Activated CD8-positive, alpha-beta T cell treated with anti-CD3 and anti-CD28 coated beads for 36 hours (primary cell): ENCODE measurements around the gene RPH3AL. TPM values are rescaled to one million over a fixed set of nuclear protein-coding genes. Genes with fewer than 3 reads are reported as not detected.

Experiments used
- ATAC-seq: fragments of 200-7000 bp; cut with Tn5 transposase; one replicate; pipeline ENCODE4 v1.10.0; 2021; ENCODE audit warnings: mild to moderate bottlenecking, moderate library complexity
- CTCF ChIA-PET: fragments of 350-600 bp; sonication (Branson Sonifier 250); formaldehyde crosslinking; loops from one replicate; lab custom pipeline; 2021; ENCODE audit warnings: antibody characterized with exemption; lab: Charles Lee
- POLR2A ChIA-PET: fragments of 350-600 bp; sonication (Branson Sonifier 250); formaldehyde crosslinking; loops from one replicate; lab custom pipeline; 2021; ENCODE audit warnings: antibody characterized with exemption; lab: Charles Lee
- DNase-seq: peaks from one replicate; pipeline ENCODE4 v3.0.0-alpha.2; 2020
- H3K27ac Mint-ChIP-seq: one replicate; pipeline ENCODE4 v1.8.0; 2021; ENCODE audit warnings: mild to moderate bottlenecking, mixed read lengths
- H3K27me3 Mint-ChIP-seq: one replicate; pipeline ENCODE4 v1.8.0; 2021; ENCODE audit warnings: mixed read lengths
- H3K36me3 Mint-ChIP-seq: one replicate; pipeline ENCODE4 v1.8.0; 2021; ENCODE audit warnings: low read depth, mixed read lengths
- H3K4me1 Mint-ChIP-seq: one replicate; pipeline ENCODE4 v1.8.0; 2021; ENCODE audit warnings: low read depth, mixed read lengths
- H3K4me3 Mint-ChIP-seq: one replicate; pipeline ENCODE4 v1.8.0; 2021; ENCODE audit warnings: mild to moderate bottlenecking, moderate library complexity, mixed read lengths
- H3K9me3 Mint-ChIP-seq: one replicate; pipeline ENCODE4 v1.8.0; 2021; ENCODE audit warnings: mixed read lengths
- CTCF ChIP-seq: fragments of 200-600 bp; IDR thresholded peaks from one replicate; pipeline ENCODE4 v1.8.0; 2022; ENCODE audit warnings: antibody characterized with exemption, mild to moderate bottlenecking
- intact Hi-C: fragments of 100-400 bp; cut with micrococcal nuclease; formaldehyde crosslinking; loops from one replicate; pipeline ENCODE4 v1.10.0; 2022
- total RNA-seq, 2 experiments: library from RNA; stranded (reverse); gene quantifications; one replicate each; pipeline ENCODE4 v1.2.3, GENCODE V29; 2021

RPH3AL gene
- total RNA-seq, 2 experiments from 2014 or later, result 0.72 to 1.1 TPM

DNA sequence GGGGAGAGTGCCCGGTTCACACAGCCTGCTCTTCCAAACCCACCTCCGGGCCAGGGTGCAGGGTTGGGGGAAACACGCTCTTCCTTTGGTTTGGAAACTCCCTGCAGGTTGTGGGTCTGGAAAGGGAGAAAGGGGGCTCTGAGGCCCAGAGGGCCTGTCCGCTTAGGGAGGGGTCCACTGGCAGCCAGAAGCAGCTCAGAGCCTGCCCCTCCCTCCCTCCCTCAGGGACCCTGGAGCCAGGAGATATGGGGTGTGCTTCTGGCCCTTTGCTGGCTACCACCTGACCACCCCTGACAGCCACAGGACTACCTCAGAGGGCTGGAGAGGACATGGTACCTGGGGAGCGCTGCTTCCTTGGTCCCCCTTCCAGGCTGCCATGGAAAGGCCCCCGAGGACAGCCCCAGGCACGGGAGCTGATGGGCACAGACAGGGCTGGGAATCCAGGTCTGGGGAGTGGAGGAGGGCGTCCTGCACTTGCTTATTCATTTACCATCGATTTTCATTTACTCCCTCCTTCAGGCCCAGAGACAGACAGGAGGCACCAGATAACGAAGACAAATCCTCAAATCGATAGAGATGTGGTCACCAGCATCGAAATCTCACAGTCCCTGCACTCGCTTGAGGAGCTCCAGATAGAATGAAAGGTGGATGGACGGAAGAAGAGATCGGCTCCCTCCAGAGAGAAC lies 122.8 kb downstream of the RPH3AL start:
- POLR2A ChIA-PET, result no interaction called here
- peaks cover 6% of the 10 kb centered on the region for H3K27me3 Mint-ChIP-seq
- no peak overlapping the region for H3K4me3 Mint-ChIP-seq
- CTCF ChIA-PET, result no interaction called here
- H3K36me3 Mint-ChIP-seq, result no peaks in the 10 kb centered on the region
- DNase-seq, result no peak
- intact Hi-C loops, result no loop called here
- TF ChIP-seq CTCF, result no peak
- no peaks in the 10 kb centered on the region for H3K4me1 Mint-ChIP-seq
- H3K27ac Mint-ChIP-seq, result no peak overlapping the region
- no peak for ATAC-seq
- no peaks in the 10 kb centered on the region for H3K9me3 Mint-ChIP-seq

- ChIA-PET CTCF (no interaction called here), POLR2A (no interaction called here)
- no peak for TF ChIP-seq CTCF
- intact Hi-C loops, result no loop called here
- no peaks in the 10 kb centered on the region for H3K36me3 Mint-ChIP-seq
- H3K9me3 Mint-ChIP-seq, result no peaks in the 10 kb centered on the region
- H3K27ac Mint-ChIP-seq, result no peak overlapping the region
- ATAC-seq, result no peak
- no peak overlapping the region for H3K4me3 Mint-ChIP-seq
- H3K27me3 Mint-ChIP-seq, result no peaks in the 10 kb centered on the region
- DNase-seq, result no peak
- no peaks in the 10 kb centered on the region for H3K4me1 Mint-ChIP-seq
Observed at GRCh38 chr17:228951-229708, 123.5 kb downstream of the RPH3AL start.

DNA sequence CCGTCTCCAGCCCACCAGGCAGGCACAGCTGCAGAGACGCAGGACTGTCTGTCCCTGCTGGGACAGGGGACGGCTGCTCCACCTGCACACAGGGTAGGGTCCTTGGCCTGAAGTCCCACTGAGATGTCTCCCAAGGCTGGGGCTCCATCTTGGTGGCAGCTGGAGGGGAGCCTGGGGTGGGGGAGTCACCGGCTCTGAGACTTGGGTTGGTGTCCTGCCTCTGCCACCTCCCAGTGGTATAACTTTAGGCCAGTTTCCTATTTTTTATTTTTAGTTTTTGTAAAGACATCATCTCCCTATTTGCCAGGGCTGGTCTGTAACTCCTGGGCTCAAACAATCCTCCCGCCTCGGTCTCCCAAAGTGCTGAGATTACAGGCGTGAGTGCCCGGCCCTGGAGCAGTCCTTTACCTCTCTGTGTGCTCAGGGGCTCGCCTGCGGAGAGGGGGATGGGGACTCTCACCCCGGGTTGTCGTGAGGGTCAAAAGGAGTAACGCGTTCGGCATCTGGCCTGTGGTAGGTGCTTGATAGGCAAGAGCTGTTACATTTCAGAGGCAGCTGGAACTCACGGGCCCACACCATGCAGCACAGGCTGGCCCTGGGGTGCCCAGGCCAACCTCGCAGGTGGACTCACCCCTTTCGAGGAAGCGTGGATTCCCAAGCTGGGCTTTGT lies 124.5 kb downstream of the RPH3AL start:
- CTCF ChIA-PET, result no interaction called here

GRCh38 chr17:227078-227945 lies 125.3 kb downstream of the RPH3AL start:
- Mint-ChIP-seq H3K36me3 (no peaks in the 10 kb centered on the region), H3K4me3 (no peak overlapping the region), H3K27ac (no peak overlapping the region), H3K27me3 (no peaks in the 10 kb centered on the region), H3K9me3 (no peaks in the 10 kb centered on the region), H3K4me1 (no peaks in the 10 kb centered on the region)
- no peak for DNase-seq
- POLR2A ChIA-PET, result no interaction called here
- no peak for TF ChIP-seq CTCF
- ATAC-seq, result no peak
- intact Hi-C loops, result no loop called here
- CTCF ChIA-PET, result no interaction called here

More for the DNA sequence above, 124.5 kb downstream of the RPH3AL start:
- intact Hi-C loops, result no loop called here
- no peak overlapping the region for H3K4me3 Mint-ChIP-seq
- H3K4me1 Mint-ChIP-seq, result no peaks in the 10 kb centered on the region
- H3K27me3 Mint-ChIP-seq, result no peaks in the 10 kb centered on the region
- POLR2A ChIA-PET, result no interaction called here
- no peak for ATAC-seq
- H3K27ac Mint-ChIP-seq, result no peak overlapping the region
- H3K9me3 Mint-ChIP-seq, result no peaks in the 10 kb centered on the region
- TF ChIP-seq CTCF, result no peak
- DNase-seq, result no peak
- H3K36me3 Mint-ChIP-seq, result no peaks in the 10 kb centered on the region
